Stimulated activated CD8-positive, alpha-beta memory T cell treated with anti-CD3 and anti-CD28 coated beads, Interleukin-15, amount 100 ng/mL, for 24 hours (primary cell): Measurements from ENCODE around the gene PUSL1.
"Not testable (repeated sequence)": the region's sequence is repeated elsewhere in the genome, so short reads cannot be mapped to it uniquely, and the experiment has no call there.

Experiments
- DNase-seq: peaks from one replicate; pipeline ENCODE4 v3.0.0-alpha.2; 2020; ENCODE audit warnings: low read depth

Gene PUSL1

GRCh38 chr1:1310476-1311053 is 2.2 kb downstream of the PUSL1 start:
- DNase-seq = no peak

DNA sequence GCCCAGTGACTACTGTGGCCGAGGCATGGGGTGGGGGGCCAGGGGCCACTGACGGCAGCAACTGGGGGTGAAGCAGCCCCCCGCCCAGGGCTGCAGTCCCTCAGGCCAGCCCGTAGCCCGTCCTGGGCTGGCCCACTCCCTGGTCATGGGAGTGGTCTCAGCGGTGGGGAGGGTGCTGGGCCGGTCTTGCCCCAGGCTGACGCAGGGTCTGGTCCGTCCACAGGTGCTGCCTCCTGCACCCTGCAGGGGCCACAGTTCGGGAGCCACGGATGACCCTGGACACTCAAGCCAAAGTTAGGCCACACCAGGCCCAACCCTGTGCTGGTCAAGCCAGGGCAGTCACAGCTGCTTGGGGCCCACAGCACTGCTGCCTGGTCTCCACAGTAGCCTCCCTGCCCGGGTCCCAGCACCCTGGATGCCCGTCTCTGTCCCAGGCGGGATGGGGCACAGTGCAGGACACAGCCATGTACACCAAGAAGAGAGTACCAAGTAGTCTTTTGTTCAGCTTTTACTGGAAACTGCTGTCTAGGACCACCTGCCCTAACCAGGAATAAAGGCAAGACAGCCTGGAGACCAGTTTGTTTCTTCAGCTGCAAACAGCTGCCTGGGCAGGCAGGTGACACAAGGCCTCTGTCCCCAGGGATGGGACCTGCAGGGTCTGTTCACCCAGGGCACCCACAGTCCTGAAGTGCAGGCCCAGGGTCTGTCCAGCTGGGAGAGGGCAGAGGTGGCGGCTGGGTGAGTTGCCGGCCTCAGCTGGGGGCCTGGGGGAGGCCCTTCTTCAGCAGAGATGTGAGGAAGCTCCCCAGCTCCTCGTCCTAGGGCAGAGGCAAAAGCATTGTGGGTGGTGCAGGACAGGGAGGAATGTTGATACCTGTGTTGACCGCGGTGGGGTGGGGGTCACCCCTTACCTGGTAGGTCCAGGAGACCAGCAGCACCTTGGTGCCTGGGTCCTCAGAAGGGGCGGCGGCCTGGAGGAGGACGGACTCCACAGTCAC is 3.0 kb downstream of the PUSL1 start:
- DNase-seq = no peak

- no peak for DNase-seq
Observed at GRCh38 chr1:1312450-1313314, 4.3 kb downstream of the PUSL1 start.

DNA sequence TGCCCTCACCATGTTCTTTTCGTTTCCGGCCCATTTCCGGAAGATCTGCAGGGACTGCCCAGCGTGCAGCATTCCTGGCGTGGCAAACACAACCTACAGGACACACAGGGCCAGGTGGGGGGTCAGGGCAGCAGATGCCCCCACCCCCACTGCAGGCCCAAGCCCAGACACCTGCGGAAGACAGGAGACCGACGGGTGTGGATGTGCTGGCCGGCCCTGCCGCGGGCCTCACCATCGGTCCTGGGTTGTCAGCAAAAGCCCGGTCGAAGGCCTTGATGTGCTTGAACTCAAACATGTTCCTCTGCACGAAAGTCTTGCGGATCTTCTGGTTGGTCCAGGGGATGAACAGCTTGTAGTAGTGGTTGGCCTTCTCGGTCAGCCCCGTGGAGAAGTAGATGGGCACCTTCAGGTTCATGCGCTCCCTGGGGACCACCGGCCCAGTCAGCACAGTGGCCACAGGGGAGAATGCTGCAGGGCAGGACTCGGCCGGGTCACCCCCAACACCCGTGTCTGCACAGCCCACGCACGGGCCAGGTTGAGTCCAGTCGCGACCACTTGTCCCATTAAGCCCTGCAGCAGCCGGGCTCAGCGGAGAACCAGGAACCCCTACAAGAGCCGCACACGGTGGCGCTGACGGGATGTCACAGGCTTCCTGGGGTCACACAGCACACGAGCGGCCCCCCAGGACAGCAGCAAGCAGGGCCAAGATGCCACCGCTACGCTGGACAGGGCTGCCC is 5.3 kb downstream of the PUSL1 start:
- no peak for DNase-seq

DNA sequence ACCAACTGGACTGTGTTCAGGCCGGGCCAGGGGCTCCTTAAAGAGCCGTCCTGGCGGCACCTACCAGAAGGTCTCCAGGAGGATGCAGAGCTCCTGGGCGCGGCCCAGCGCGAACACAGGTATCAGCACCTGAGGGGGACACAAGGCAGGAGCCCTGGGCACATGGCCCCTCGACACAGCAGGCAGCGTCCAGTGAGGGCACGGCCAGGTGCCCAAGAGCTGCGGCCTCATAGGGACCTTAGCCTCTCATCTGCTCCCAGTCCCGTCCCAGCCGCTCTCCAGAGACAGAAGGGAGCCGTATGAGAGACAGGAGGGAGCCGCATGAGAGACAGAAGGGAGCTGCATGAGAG is 5.8 kb downstream of the PUSL1 start:
- DNase-seq = no peak

DNA sequence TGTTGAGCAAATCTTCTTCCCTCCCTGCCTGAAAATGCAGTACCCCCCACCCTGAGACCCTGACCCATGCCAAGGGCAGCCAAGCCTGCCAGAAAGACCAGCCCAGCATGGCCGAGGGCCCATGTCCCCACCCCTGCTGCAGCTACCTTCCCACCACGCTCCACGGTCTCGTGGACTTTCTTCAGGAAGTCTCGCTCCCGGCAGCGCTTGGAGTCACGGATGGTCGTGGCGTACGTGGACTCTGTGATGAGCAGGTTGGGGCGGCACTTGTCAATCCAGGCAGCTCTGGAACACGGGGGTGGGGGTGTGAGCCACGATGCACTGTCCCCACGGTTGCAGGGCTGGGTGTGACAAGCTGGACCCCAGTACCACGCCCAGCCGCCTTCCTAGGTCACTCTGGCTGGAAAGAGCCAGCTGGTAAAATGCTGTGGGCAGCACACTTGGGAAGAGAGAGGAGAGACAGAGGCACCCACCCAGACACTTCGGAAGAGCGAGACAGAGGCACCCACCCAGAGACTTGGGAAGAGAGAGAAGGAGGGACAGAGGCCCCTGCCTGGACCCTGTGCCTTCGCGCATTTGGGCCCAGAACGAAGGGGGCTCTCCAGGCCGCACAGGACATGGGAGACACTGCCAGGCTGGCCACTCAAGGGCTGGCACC is 6.4 kb downstream of the PUSL1 start:
- no peak for DNase-seq

DNA sequence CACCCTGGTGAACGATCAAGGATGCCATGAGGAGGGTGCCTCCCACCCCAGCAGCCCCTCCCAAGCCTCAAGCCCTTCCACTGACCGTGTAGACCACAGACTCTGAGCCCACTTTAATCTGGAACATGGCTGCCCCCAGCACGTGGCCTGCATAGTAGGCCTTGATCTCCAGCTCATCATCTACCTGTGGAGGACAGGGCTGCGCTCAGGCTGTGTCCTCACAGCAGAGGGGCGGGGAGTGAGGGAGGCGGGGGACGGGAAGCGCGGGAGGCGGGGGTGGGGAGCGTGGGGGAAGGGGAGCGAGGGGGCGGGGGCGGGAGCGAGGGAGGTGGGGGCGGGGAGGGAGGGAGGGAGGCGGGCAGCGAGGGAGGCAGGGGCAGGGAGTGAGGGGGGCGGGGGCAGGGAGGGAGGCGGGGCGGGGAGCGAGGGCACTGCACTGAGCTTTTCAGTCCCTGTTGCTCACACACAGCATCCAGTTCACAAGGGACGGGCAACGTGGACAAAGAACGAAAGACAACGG is 7.1 kb downstream of the PUSL1 start:
- no peak for DNase-seq

DNA sequence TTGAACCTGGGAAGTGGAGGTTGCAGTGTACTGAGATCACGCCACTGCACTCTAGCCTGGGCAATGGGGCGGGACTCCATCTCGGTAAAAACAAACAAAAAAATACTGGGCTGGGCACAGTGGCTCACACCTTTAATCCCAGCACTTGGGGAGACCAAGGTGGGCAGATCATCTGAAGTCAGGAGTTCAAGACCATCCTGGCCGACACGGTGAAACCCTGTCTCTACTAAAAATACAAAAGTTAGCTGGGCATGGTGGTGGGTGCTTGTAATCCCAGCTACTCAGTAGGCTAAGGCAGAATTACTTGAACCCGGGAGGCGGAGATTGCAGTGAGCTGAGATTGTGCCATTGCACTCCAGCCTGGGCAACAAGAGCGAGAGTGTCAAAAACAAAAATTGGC is 7.8 kb downstream of the PUSL1 start:
- DNase-seq = not testable (repeated sequence)

- DNase-seq = no peak
Observed at GRCh38 chr1:1317420-1317819, 9.0 kb downstream of the PUSL1 start.

- no peak for DNase-seq
Observed at GRCh38 chr1:1318131-1318652, 9.8 kb downstream of the PUSL1 start.

- no peak for DNase-seq
Observed at GRCh38 chr1:1318777-1319645, 10.6 kb downstream of the PUSL1 start.

GRCh38 chr1:1319646-1319941 is 11.2 kb downstream of the PUSL1 start:
- no peak for DNase-seq

DNA sequence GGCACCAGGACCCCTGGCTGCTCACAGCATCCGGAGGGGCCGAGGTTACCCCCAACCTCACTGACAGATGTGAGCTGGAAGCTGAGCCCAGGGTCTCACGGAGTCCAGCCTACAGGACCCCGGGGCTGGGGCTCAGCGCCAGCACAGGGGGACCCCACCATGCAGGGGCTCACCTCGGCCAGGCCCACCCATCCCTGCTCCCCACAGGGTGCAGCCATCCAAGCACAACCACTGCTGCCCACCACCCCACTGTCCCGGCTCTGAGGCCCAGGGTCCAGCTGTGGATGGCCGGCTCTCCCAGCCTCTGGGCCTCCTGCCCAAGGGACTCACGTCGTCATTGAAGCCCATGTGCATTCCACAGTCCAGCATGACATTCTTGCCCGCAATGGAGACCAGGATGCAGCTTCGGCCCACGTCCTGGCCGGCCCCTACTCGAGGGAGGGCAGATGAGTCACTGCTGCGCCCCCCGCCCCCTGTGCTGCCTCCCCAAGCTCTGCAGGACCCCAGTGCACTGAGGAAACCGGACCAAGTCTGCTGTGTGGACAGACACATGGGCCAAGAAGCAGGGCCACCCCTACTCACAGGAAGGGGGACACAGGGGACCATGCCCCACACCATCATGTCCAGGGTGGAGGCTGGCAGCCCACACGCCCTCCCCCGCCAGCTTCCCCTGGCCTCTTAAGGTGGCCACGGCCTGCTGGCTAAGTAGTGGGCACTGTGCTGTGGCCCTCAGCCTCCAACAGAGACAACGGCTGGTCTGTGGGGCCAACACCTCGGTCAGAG is 12.5 kb downstream of the PUSL1 start:
- DNase-seq = no peak

GRCh38 chr1:1321477-1321876 is 13.1 kb downstream of the PUSL1 start:
- no peak for DNase-seq

- no peak for DNase-seq
Observed at GRCh38 chr1:1322418-1322817, 14.0 kb downstream of the PUSL1 start.

- no peak for DNase-seq
Observed at GRCh38 chr1:1322952-1323351, 14.6 kb downstream of the PUSL1 start.

DNA sequence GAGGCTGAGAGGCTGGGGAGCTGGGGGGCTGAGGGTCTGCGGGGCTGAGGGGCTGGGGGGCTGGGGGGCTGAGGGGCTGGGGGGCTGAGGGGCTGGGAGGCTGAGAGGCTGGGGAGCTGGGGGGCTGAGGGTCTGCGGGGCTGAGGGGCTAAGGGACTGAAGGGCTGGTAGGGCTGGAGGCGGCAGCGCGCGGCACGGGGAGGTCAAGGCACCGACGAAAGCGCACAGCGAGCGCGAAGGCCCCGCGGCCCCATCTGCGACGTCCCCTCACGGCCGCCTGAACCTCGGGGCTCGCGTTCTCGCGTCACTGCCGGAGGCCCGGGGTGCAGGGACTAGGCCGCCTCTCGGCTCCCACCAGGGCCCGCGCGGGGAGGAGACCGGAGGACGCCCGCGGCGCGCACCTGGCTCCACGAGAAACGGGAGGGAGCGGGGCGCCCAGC is 15.7 kb downstream of the PUSL1 start:
- DNase-seq = no peak

- peak; percentile 95 for DNase-seq
Observed at GRCh38 chr1:1324524-1325287, 16.3 kb downstream of the PUSL1 start, which contains the start of the genes CPTP and INTS11. TSS of gene CPTP (plus strand) at chr1:1324802. CDS start at chr1:1326911, 2,109 bp downstream. TSS of gene INTS11 (minus strand) at chr1:1324660. CDS start at chr1:1324608, 52 bp downstream.
